ENCODE data around the gene ANKS1B. TPM values are rescaled to one million over a fixed set of nuclear protein-coding genes. Genes with fewer than 3 reads are reported as not detected.

The ANKS1B gene
- total RNA-seq, 1 experiment from 2014 or later: 5.8 TPM

DNA sequence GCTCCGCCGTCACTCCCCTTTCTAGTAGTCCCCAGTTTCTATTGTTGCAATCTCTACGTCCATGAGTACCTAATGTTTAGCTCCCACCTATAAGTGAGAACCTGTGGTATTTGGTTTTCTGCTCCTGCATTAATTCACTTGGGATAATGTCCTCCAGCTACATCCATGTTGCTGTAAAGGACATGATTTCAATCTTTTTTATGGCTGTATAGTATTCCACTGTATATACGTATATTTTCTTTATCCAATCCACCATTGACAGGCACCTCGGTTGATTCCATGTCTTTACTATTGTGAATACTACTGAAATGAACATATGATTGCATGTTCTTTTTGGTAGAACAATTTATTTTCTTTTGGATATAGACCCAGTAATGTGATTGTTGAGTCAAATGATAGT is 114.7 kb downstream of the ANKS1B start (continued):
- TF ChIP-seq, protein P1, sequence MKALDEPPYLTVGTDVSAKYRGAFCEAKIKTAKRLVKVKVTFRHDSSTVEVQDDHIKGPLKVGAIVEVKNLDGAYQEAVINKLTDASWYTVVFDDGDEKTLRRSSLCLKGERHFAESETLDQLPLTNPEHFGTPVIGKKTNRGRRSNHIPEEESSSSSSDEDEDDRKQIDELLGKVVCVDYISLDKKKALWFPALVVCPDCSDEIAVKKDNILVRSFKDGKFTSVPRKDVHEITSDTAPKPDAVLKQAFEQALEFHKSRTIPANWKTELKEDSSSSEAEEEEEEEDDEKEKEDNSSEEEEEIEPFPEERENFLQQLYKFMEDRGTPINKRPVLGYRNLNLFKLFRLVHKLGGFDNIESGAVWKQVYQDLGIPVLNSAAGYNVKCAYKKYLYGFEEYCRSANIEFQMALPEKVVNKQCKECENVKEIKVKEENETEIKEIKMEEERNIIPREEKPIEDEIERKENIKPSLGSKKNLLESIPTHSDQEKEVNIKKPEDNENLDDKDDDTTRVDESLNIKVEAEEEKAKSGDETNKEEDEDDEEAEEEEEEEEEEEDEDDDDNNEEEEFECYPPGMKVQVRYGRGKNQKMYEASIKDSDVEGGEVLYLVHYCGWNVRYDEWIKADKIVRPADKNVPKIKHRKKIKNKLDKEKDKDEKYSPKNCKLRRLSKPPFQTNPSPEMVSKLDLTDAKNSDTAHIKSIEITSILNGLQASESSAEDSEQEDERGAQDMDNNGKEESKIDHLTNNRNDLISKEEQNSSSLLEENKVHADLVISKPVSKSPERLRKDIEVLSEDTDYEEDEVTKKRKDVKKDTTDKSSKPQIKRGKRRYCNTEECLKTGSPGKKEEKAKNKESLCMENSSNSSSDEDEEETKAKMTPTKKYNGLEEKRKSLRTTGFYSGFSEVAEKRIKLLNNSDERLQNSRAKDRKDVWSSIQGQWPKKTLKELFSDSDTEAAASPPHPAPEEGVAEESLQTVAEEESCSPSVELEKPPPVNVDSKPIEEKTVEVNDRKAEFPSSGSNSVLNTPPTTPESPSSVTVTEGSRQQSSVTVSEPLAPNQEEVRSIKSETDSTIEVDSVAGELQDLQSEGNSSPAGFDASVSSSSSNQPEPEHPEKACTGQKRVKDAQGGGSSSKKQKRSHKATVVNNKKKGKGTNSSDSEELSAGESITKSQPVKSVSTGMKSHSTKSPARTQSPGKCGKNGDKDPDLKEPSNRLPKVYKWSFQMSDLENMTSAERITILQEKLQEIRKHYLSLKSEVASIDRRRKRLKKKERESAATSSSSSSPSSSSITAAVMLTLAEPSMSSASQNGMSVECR (CRISPR knock-in tag; IDR thresholded peaks at IDR 0.05; ENCODE audit: borderline replicate concordance): no peak

GRCh38 chr12:99861731-99862130 is 123.0 kb downstream of the ANKS1B start:
- DNase-seq (ENCODE audit: low spot score) (no peak), ATAC-seq (no peak)
- ChIA-PET CTCF (interaction anchor here (0.5 kb wide), 1 partner anchor 367 kb away, joined by 3 read pairs; no protein-coding TSS in a partner anchor), POLR2A (no interaction called here)
- Mint-ChIP-seq H3K36me3 (no peaks in the 10 kb centered on the region), H3K4me1 (peaks cover 7% of the 10 kb centered on the region), H3K4me3 (no peak overlapping the region), H3K9me3 (no peaks in the 10 kb centered on the region), H3K27me3 (ENCODE audit: low read depth) (no peaks in the 10 kb centered on the region), H3K27ac (no peak overlapping the region)
- TF ChIP-seq TCF7 (CRISPR knock-in tag; IDR thresholded peaks at IDR 0.05; ENCODE audit: low read depth) (no peak), NR2C2 (CRISPR knock-in tag; IDR thresholded peaks at IDR 0.05) (no peak), SP1 (CRISPR knock-in tag; conservative IDR thresholded peaks at IDR 0.05) (no peak), ZNF232 (CRISPR knock-in tag; IDR thresholded peaks at IDR 0.05) (no peak), E2F4 (CRISPR knock-in tag; IDR thresholded peaks at IDR 0.05; ENCODE audit: borderline replicate concordance, low read depth) (no peak), FOXP1 (CRISPR knock-in tag; IDR thresholded peaks at IDR 0.05; ENCODE audit: borderline replicate concordance) (no peak), ZNF532 (CRISPR knock-in tag; IDR thresholded peaks at IDR 0.05; ENCODE audit: borderline replicate concordance) (no peak), TEAD4 (CRISPR knock-in tag; IDR thresholded peaks at IDR 0.05) (no peak), ZNF121 (CRISPR knock-in tag; IDR thresholded peaks at IDR 0.05) (no peak), ZNF423 (CRISPR knock-in tag; IDR thresholded peaks at IDR 0.05) (no peak), MXD4 (CRISPR knock-in tag; IDR thresholded peaks at IDR 0.05; ENCODE audit: borderline replicate concordance) (no peak), ZNF416 (CRISPR knock-in tag; IDR thresholded peaks at IDR 0.05) (no peak), SOX15 (CRISPR knock-in tag; IDR thresholded peaks at IDR 0.05) (no peak), ZNF671 (CRISPR knock-in tag; IDR thresholded peaks at IDR 0.05) (no peak)
- TF ChIP-seq, protein P2, sequence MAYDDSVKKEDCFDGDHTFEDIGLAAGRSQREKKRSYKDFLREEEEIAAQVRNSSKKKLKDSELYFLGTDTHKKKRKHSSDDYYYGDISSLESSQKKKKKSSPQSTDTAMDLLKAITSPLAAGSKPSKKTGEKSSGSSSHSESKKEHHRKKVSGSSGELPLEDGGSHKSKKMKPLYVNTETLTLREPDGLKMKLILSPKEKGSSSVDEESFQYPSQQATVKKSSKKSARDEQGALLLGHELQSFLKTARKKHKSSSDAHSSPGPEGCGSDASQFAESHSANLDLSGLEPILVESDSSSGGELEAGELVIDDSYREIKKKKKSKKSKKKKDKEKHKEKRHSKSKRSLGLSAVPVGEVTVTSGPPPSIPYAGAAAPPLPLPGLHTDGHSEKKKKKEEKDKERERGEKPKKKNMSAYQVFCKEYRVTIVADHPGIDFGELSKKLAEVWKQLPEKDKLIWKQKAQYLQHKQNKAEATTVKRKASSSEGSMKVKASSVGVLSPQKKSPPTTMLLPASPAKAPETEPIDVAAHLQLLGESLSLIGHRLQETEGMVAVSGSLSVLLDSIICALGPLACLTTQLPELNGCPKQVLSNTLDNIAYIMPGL (CRISPR knock-in tag; IDR thresholded peaks at IDR 0.05): no peak
- TF ChIP-seq, protein P3, sequence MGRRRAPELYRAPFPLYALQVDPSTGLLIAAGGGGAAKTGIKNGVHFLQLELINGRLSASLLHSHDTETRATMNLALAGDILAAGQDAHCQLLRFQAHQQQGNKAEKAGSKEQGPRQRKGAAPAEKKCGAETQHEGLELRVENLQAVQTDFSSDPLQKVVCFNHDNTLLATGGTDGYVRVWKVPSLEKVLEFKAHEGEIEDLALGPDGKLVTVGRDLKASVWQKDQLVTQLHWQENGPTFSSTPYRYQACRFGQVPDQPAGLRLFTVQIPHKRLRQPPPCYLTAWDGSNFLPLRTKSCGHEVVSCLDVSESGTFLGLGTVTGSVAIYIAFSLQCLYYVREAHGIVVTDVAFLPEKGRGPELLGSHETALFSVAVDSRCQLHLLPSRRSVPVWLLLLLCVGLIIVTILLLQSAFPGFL (CRISPR knock-in tag; IDR thresholded peaks at IDR 0.05; ENCODE audit: borderline replicate concordance): no peak
- TF ChIP-seq, protein P4, sequence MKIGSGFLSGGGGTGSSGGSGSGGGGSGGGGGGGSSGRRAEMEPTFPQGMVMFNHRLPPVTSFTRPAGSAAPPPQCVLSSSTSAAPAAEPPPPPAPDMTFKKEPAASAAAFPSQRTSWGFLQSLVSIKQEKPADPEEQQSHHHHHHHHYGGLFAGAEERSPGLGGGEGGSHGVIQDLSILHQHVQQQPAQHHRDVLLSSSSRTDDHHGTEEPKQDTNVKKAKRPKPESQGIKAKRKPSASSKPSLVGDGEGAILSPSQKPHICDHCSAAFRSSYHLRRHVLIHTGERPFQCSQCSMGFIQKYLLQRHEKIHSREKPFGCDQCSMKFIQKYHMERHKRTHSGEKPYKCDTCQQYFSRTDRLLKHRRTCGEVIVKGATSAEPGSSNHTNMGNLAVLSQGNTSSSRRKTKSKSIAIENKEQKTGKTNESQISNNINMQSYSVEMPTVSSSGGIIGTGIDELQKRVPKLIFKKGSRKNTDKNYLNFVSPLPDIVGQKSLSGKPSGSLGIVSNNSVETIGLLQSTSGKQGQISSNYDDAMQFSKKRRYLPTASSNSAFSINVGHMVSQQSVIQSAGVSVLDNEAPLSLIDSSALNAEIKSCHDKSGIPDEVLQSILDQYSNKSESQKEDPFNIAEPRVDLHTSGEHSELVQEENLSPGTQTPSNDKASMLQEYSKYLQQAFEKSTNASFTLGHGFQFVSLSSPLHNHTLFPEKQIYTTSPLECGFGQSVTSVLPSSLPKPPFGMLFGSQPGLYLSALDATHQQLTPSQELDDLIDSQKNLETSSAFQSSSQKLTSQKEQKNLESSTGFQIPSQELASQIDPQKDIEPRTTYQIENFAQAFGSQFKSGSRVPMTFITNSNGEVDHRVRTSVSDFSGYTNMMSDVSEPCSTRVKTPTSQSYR (CRISPR knock-in tag; IDR thresholded peaks at IDR 0.05): no peak
- TF ChIP-seq, protein P5, sequence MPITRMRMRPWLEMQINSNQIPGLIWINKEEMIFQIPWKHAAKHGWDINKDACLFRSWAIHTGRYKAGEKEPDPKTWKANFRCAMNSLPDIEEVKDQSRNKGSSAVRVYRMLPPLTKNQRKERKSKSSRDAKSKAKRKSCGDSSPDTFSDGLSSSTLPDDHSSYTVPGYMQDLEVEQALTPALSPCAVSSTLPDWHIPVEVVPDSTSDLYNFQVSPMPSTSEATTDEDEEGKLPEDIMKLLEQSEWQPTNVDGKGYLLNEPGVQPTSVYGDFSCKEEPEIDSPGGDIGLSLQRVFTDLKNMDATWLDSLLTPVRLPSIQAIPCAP (CRISPR knock-in tag; IDR thresholded peaks at IDR 0.05): no peak
